ENCODE measurements around the gene PTPRM. TPM values are rescaled to one million over a fixed set of nuclear protein-coding genes. Genes with fewer than 3 reads are reported as not detected.

The PTPRM gene
- total RNA-seq, 1 experiment from 2014 or later: 14.5 TPM

GRCh38 chr18:7741640-7742039 is 174.5 kb downstream of the PTPRM start:
- no peak overlapping the region for H3K4me3 ChIP-seq (replicated peaks in 1 of 2; ENCODE audit: low read depth in 1 of 2, low read length in 2 of 2)
- no peak overlapping the region for H3K9ac ChIP-seq (ENCODE audit: low read length)
- intact Hi-C loops (cut with micrococcal nuclease): no loop called here
- TF ChIP-seq TCF7L2 (IDR thresholded peaks at IDR 0.05; ENCODE audit: borderline replicate concordance, extremely low read depth, insufficient read depth, insufficient read length): no peak
- no peak for TF ChIP-seq ATF3 (IDR thresholded peaks at IDR 0.05)
- no peak for TF ChIP-seq YY1 (IDR thresholded peaks at IDR 0.05; ENCODE audit: extremely low read depth, insufficient replicate concordance, low read depth, low read length)
- no peak for TF ChIP-seq REST (IDR thresholded peaks at IDR 0.05; ENCODE audit: low read depth)
- TF ChIP-seq CTCF (IDR thresholded peaks at IDR 0.05 in 2 of 3, conservative IDR thresholded peaks at IDR 0.05 in 1 of 3; ENCODE audit: borderline replicate concordance in 1 of 3, insufficient read depth in 1 of 3, low read depth in 2 of 3, low read length in 2 of 3): no peak
- TF ChIP-seq CEBPB (IDR thresholded peaks at IDR 0.05; ENCODE audit: low read depth): no peak
- TF ChIP-seq ELF1 (IDR thresholded peaks at IDR 0.05; ENCODE audit: borderline replicate concordance, low read depth): no peak
- H3K9me3 ChIP-seq (ENCODE audit: control insufficient read depth in 1 of 2, insufficient read depth in 1 of 2, low read depth in 1 of 2, low read length in 2 of 2): peaks cover 0 to 3% of the 10 kb centered on the region in 2 experiments; a peak in 1 of 4 replicates
- no peak overlapping the region for H2AFZ ChIP-seq (ENCODE audit: low read depth, low read length, poor library complexity, severe bottlenecking)
- no peaks in the 10 kb centered on the region for H4K20me1 ChIP-seq (ENCODE audit: insufficient read depth)
- ChIA-PET POLR2A (no interaction called here), RAD21 (ENCODE audit: low non-redundant PET in 1 of 2, low total read pairs in 2 of 2, uncharacterized antibody in 2 of 2, unreplicated experiment in 2 of 2) (no interaction called here), CTCF (no interaction called here)
- H3K27ac ChIP-seq (ENCODE audit: low read depth, low read length): no peak overlapping the region
- no peaks in the 10 kb centered on the region for H3K36me3 ChIP-seq (ENCODE audit: control insufficient read depth in 1 of 2, insufficient read depth in 2 of 2, low read length in 2 of 2)
- no peaks in the 10 kb centered on the region for H3K9me2 ChIP-seq (ENCODE audit: insufficient read depth)
- no peaks in the 10 kb centered on the region for H3K4me1 ChIP-seq (ENCODE audit: control insufficient read depth in 1 of 2, insufficient read depth in 2 of 2, low read length in 2 of 2)
- H3K27me3 ChIP-seq (ENCODE audit: insufficient read depth, low read length): no peaks in the 10 kb centered on the region
- BruUV-seq (replicated peaks): no TSS peak
- no peaks in the 10 kb centered on the region for H3K79me2 ChIP-seq (ENCODE audit: insufficient read depth, low read length)
- H3K4me2 ChIP-seq (ENCODE audit: low read length): no peak overlapping the region
- ATAC-seq (no peak), DNase-seq (ENCODE audit: low read depth, low spot score) (no peak)

Measured in HCT116 (cell line).